Panc1 (cell line): ENCODE measurements around the gene MAP4. TPM values are rescaled to one million over a fixed set of nuclear protein-coding genes. Genes with fewer than 3 reads are reported as not detected.

ENCODE experiments used
- ATAC-seq: fragments of 200-7000 bp; cut with Tn5 transposase; 2 replicates; pipeline ENCODE4 v1.9.1; 2020; ENCODE audit warnings: mild to moderate bottlenecking, moderate library complexity
- BruUV-seq: library from RNA; stranded (reverse); fragments of 400-500 nt; replicated peaks from 2 replicates; lab custom pipeline; 2021; lab: Mats Ljungman, UMichigan
- CTCF ChIA-PET: fragments of 300-600 bp; sonication (Branson Sonifier 250); formaldehyde crosslinking; loops from one replicate; lab custom pipeline; 2022; ENCODE audit warnings: antibody characterized with exemption; lab: Charles Lee
- POLR2A ChIA-PET: fragments of 300-600 bp; sonication (Branson Sonifier 250); formaldehyde crosslinking; loops from one replicate; lab custom pipeline; 2022; ENCODE audit warnings: antibody characterized with exemption; lab: Charles Lee
- DNase-seq: peaks from one replicate; pipeline ENCODE4 v3.0.0-alpha.2; 2010; ENCODE audit warnings: low read depth, low spot score
- H3K27ac ChIP-seq: 2 replicates; pipeline ENCODE4 v1.5.1; 2011; ENCODE audit warnings: mild to moderate bottlenecking, low read length, inconsistent platforms
- H3K27me3 ChIP-seq: fragments of 200-500 bp; sonication (Bioruptor generic); 2 replicates; pipeline ENCODE4 v1.6.0; 2014; ENCODE audit warnings: low read length, inconsistent platforms; ENCODE audit not compliant: control insufficient read depth, insufficient read depth
- H3K36me3 ChIP-seq: fragments of 200-500 bp; sonication (Bioruptor generic); 2 replicates; pipeline ENCODE4 v1.5.1; 2014; ENCODE audit warnings: inconsistent platforms, mild to moderate bottlenecking, low read length, moderate library complexity; ENCODE audit not compliant: control insufficient read depth, insufficient read depth
- H3K4me1 ChIP-seq: 2 replicates; pipeline ENCODE4 v1.5.1; 2011; ENCODE audit warnings: inconsistent platforms, mild to moderate bottlenecking, low read length, moderate library complexity; ENCODE audit not compliant: control insufficient read depth, insufficient read depth
- H3K4me3 ChIP-seq, 2 experiments: 2 replicates each; pipeline ENCODE4 v1.5.1; 2011 to 2012; ENCODE audit warnings: low read depth in 2 of 2, low read length in 2 of 2, mild to moderate bottlenecking in 2 of 2, inconsistent platforms in 1 of 2, moderate library complexity in 1 of 2
- H3K9me3 ChIP-seq: fragments of 200-500 bp; sonication (Bioruptor generic); 2 replicates; pipeline ENCODE4 v1.5.1; 2014; ENCODE audit warnings: low read depth, mild to moderate bottlenecking, inconsistent platforms, low read length, moderate library complexity; ENCODE audit not compliant: control insufficient read depth, insufficient read depth
- CTCF ChIP-seq: fragments of 450-650 bp; IDR thresholded peaks from 2 replicates; pipeline ENCODE4 v1.5.1; 2017; ENCODE audit warnings: mild to moderate bottlenecking
- POLR2AphosphoS5 ChIP-seq: IDR thresholded peaks from 2 replicates; pipeline ENCODE4 v1.6.1; 2012; ENCODE audit warnings: mild to moderate bottlenecking, low read depth, low read length, moderate library complexity
- REST ChIP-seq, 2 experiments: IDR thresholded peaks; 2 replicates each; pipeline ENCODE4 v1.6.1; 2011 to 2012; ENCODE audit warnings: low read depth in 2 of 2, control low read depth in 1 of 2, low read length in 1 of 2, mild to moderate bottlenecking in 1 of 2, moderate library complexity in 1 of 2; ENCODE audit not compliant: insufficient read depth in 1 of 2
- SIN3A ChIP-seq: IDR thresholded peaks from 2 replicates; pipeline ENCODE4 v1.6.1; 2012; ENCODE audit warnings: low read depth, mild to moderate bottlenecking, low read length, moderate library complexity, borderline replicate concordance; ENCODE audit not compliant: insufficient read depth
- TCF7L2 ChIP-seq: IDR thresholded peaks from 2 replicates; pipeline ENCODE4 v1.6.1; 2011; ENCODE audit warnings: mild to moderate bottlenecking, low read depth, low read length, inconsistent platforms
- in situ Hi-C: cut with HindIII; loops from 2 replicates; pipeline ENCODE4 v1.10.0; 2016; ENCODE audit warnings: low sequenced_read_pairs, low pct_unique_long_range_greater_than_20kb
- intact Hi-C: fragments of 100-400 bp; cut with micrococcal nuclease; formaldehyde crosslinking; loops from one replicate; pipeline ENCODE4 v1.10.0; 2022; ENCODE audit not compliant: unreplicated experiment
- total RNA-seq: library from RNA; stranded (reverse); gene quantifications from one replicate; pipeline ENCODE4 v1.2.1, GENCODE V29; 2021; ENCODE audit not compliant: unreplicated experiment

Gene MAP4
- total RNA-seq, 1 experiment from 2014 or later, result 150 TPM

- ATAC-seq, result no peak
- TF ChIP-seq SIN3A (no peak), TCF7L2 (no peak), CTCF (no peak), REST (IDR thresholded peaks at IDR 0.05; ENCODE audit: insufficient read depth in 1 of 2, low read depth in 2 of 2, low read length in 1 of 2) (no peak), POLR2AphosphoS5 (no peak)
- intact Hi-C loops, result no loop called here
Observed at GRCh38 chr3:47874913-47875312, 141.3 kb downstream of the MAP4 start.

DNA sequence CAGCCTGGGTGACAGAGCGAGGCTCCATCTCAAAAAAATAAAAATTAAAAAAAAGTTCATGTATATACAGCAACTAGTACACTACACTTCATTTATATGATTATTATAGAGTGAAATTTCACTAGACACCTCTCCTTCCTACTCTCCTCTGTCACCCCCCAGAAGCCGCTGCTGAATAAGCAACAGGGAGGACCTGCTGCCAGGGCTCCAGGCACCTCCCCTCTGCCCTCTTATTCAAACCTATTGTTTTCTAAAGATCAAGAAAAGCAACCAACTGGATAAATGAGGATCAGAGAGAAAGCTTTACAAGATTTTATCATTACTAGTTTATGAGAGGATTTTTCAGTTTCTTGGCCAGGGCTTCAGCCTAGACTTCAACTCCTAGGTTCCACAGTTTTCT is 141.8 kb downstream of the MAP4 start:
- CTCF ChIA-PET, result no interaction called here
- no peaks in the 10 kb centered on the region for H3K27me3 ChIP-seq
- in situ Hi-C loops, result no loop called here
- ATAC-seq (no peak), DNase-seq (no peak)
- POLR2A ChIA-PET, result no interaction called here
- H3K9me3 ChIP-seq, result no peaks in the 10 kb centered on the region
- H3K4me3 ChIP-seq, result no peak overlapping the region
- TF ChIP-seq CTCF (no peak), SIN3A (no peak)
- no peaks in the 10 kb centered on the region for H3K4me1 ChIP-seq
- BruUV-seq, result no TSS peak
- H3K27ac ChIP-seq, result no peak overlapping the region
- H3K36me3 ChIP-seq, result peaks cover 9% of the 10 kb centered on the region
- intact Hi-C loops, result no loop called here

More at GRCh38 chr3:47874913-47875312, 141.3 kb downstream of the MAP4 start:
- ChIA-PET CTCF (interaction anchor here (1.5 kb wide), 1 partner anchor 9 kb away, joined by 5 read pairs; no protein-coding TSS in a partner anchor), POLR2A (no interaction called here)
- no peak overlapping the region for H3K27ac ChIP-seq
- no peaks in the 10 kb centered on the region for H3K4me1 ChIP-seq
- no peaks in the 10 kb centered on the region for H3K9me3 ChIP-seq
- BruUV-seq, result no TSS peak
- in situ Hi-C loops, result no loop called here
- DNase-seq, result no peak
- H3K36me3 ChIP-seq, result peaks cover 9% of the 10 kb centered on the region
- no peaks in the 10 kb centered on the region for H3K27me3 ChIP-seq
- H3K4me3 ChIP-seq, result no peak overlapping the region
